Fibroblast of the conjunctiva (primary cell): ENCODE data around the gene TSPAN1.

ENCODE experiments used
- DNase-seq: peaks from one replicate; pipeline ENCODE4 v3.0.0-alpha.2; 2010; ENCODE audit warnings: low read depth

TSPAN1 gene

DNA sequence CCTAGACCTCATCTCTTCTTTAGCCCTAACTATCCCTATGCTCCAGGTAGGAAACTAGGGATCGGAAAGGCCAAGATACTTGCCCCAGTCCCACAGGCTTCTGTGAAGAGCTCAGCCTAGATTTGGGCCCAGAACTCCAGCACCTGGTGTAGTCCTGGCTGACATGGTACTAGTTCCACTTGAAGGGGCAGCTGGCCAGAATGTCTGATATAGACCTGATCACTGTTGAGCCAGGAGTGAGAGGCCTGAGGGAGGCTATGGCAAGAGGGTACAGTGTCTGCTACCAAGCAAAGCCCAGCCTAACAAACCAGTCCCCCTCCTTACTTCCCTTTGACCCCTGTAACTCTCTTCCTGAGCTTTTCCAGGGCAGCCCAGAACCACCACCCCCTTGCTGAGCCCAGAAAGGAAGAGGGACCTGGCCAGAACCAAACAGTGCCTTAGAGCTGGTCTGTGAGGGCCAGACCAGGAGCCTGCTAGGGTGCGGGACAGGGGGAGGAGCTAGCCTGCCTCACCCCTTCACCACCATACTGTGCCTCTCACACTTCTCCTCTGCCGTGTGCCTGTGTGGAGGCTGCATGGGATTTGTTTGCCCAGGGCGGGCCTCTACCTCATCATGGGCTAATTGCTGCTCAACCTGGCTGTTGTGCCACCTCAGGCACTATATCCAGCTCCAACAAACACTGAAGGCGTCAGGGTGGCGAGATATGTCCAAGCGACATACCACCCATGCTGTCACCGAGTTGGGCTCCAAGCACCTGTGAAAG, 12.4 kb downstream of the TSPAN1 start:
- no peak for DNase-seq

DNA sequence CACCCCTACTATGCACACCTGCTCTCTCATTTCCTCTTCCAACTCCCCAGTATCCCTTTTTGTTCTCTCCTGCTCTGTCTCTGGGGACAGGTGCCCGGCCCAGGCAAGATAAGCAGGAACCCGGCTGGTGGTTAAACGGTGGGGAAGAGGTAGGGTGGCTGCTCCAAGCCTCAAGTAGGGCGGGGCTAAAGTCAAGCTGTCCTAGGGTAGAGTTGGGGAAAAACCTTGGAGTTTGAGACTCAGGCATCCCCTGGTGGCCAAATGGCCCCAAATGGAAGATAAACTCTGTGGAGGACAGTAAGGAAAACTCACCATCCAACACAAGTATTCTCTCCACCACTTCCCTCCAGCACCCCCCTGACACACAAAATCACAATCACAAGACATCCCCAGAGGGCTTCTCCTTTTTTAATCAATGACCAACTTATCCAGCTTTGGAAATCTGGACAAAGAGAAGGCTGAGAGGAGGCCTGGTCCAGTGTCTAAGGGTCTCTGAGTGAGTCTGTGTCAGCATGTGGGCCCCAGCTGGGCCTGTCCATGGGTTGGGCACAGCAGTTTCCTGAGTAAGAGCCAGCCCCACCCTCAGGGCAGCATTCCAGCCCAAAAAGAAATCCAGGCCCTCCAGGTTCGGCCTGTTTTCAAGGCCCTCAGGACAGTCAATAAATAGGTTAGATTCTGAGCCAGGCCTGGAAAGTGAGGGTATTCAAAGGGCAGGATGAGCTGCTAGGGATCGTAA, 13.6 kb downstream of the TSPAN1 start:
- DNase-seq = no peak

DNA sequence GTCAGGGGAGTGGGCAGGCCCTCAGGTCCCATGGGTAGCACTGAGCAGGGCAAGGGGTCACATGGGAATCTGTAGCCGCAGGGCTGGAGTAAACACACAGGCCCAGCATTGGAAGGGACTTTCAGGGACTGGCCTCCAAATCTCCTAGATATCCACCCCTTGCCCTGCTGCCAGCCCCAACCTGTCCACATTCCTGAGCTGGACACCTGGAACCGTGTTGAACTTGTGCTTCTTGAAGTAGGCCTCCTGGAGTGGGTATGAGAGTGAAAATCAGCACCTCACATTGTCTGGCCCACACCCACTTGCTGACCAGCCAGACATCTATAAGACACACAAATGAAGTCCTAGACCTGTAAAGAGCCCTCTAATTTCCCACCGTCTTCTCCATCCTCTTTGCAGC, 15.7 kb downstream of the TSPAN1 start:
- no peak for DNase-seq

DNA sequence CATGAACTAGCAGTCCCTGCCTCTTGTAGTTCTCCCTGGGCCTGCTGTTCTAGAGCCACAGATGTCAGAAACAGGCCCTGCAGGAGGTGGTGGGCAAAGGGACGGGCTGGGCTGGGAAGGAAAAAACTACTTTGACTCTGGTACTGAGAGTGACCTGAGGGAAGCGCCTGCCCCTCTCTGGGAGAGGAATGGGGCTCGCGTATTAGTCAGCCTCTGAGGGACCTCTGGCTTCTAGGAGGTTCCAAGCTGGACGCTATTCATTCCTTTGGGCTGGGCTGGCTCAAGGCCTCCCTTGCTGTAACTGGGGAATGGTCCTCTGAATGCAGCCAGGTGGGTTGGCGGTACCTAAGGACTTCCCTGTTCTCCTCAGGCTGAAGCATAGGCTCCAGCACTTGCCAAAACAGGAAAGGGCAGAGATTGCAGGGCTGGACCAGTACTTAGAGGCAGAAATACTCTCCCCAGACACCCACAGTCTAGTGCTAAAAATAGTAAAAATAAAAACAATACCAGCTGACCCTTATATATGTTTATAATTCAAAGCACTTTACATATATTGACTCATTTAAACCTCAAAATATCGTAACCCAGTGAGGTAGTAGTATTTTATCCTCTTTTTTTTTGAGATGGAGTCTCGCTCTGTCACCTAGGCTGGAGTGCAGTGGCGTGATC, 16.3 kb downstream of the TSPAN1 start:
- DNase-seq = no peak

DNA sequence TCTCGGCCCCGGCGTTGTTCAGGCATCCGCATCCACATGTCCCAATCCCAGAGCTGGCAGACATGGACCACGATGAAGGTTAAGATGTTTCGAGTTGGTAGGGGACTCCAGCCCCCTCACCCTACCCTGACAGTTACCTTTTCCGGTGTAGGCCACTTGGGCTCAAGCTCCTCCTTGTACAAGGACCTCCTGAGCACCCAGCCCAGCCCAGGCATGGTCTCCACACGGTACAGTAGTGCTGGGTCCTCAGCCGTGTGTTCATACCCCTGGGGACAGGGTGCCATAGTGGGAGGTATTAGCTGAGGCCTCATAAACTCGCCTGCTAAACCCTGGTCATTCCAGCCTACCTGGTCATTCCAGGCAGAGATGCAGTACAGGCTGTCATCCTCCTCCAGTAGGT, 17.3 kb downstream of the TSPAN1 start:
- DNase-seq = no peak

DNA sequence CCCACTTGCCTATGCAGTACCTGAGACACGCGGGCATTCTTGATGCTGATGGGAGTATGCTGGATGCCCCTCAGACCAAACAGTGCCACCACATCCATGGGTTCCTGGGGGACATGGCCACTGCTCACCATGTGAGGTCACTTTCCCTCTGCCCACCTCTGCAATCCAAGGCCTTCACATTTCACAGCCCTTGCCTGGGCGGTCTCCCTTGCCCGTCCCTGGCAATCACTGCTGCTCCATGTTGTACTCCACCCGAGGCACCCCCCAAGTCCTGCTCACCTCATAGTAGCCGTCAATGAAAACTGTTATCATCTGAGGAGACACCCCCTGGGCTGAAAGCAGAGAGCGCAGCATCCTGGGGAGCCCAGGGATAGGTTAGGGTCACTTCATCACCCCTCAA, 18.4 kb downstream of the TSPAN1 start:
- DNase-seq = no peak

DNA sequence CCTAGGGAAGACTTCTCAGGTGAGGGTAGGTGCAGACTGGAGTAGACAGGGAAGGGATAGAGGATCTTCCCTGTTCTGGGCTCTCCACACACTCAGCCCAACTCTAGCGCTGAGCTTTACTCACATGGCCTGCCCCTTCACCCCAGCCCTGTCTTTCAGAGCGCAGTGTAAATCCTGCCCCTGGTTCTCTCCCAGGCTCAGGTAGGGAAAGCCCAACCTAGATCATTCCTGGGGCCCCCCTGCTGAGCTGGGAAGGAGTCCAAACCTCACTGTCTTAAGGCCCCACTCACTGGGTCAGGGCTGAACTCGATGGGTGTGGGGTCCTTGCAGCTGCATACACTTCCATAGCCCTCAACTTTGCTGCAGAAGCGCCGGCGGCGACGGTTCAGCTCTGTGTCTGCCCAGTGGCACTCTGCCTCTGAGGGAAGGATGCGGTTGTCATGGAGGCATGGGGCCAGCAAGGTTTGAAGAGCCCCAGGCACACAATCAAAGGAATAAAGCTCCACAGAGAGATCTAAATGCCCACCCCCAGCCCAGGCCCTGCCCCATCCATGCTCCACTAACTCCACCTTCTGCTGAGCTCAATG, 19.2 kb downstream of the TSPAN1 start:
- DNase-seq = no peak

DNA sequence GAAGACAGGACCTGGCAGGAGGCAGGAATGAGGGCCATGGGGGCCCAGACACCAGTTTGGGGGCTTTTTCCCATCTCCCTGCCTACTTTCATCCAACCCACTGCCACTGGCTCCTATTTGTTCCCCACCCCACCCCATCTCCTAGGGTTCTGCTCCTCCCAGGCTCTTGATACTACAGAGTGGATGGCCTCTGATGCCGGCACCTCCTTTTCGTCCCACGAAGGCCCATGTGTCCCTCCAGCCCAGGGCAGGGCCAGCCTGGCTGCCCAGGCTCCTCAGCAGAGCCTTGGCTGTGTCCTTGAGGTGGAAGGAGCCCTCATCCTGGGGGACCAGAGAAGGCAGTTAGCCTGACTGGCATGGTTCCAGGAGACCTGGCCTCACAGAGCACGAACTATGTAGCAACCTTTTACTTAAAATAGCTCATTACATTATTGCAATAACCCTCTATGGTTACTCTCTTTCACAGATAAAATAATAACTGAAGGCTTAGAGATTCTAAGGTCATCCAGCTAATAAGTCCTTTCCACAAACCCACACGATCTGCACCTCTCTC, 19.8 kb downstream of the TSPAN1 start:
- no peak for DNase-seq

DNA sequence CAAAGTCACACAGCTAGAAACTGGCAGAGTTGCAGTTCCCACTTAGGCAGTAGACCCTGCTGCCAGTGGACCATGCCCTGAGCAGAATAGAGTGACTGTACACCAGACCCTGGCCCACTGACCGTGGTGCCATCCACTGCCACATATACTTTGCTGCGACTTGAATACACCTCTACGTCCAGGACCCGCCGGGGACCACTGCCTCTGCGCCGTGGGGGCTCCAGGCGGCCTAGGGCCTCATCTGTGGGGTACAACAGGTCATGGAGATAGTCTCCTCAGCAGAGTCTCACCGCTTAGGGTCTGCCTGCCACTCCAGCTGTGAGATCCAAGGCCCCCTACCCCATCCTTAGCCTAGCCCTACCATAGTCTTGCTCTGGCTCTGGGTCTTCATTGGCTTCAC, 21.7 kb downstream of the TSPAN1 start:
- DNase-seq = no peak

DNA sequence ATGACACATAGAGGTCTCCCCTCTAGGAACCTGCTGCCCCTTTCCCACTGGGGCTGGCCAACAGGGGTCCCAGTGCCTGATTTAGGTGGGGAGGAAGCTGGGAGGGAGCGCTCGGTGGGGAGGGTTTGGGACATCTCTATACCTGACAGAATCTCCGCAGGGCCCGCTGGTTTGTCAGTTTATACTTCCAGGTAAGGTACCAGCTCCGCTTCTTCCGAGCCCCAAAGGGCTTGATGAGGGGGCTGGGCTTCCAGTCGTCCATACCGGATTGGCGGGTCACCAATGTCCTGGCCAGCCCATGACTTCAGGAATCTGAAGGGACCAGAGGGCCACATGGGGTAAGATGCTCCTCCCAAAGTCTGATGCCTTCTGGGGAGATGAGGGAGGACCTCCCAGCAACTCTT, 22.7 kb downstream of the TSPAN1 start:
- DNase-seq = no peak

DNA sequence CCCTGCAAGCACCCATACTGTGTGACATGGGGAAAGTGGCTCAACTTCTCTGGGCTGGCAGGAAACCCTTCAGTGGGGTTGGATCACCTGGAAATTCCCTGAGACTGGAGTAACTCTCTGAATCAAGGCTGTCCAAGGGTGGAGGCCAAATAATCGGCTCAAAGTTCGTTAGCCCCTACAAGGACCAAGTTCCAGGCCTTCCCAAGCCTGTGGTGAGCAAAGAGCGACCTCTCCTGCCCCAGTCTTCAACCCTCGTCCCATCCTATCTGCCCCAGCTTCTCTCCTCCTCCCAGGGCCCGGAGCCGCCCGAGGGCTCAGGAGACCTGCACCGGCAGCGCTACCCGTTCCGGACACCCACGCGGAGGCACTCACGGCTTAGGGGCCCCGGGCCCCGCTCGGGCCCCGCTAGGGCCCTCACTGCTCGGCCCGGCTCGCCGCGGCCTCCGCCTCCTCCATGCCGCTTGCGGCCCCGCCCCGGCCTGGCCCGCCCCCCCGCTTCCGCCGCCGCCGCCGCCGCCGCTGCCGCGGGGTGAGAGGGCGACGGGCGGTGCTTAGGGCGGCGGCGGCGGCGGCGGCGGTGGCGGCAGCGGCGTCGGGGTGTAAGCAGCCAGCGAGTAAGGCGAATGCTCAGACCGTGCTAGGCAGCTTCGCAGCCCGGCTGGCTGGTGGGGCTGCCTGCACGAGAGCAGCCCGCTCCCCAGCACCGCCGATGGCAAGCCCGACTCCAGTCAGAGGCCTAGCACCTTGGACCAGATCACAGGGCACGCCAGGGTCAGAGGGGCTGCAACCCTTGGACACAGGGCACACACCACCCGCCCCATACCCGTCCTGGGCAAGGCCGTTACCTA, 23.3 kb downstream of the TSPAN1 start, which contains the start of gene POMGNT1:
Gene POMGNT1, minus strand, starts transcription at position 471 of the 848 bp plus-strand sequence. CDS start 613 bp downstream, outside the sequence.
- no peak for DNase-seq

DNA sequence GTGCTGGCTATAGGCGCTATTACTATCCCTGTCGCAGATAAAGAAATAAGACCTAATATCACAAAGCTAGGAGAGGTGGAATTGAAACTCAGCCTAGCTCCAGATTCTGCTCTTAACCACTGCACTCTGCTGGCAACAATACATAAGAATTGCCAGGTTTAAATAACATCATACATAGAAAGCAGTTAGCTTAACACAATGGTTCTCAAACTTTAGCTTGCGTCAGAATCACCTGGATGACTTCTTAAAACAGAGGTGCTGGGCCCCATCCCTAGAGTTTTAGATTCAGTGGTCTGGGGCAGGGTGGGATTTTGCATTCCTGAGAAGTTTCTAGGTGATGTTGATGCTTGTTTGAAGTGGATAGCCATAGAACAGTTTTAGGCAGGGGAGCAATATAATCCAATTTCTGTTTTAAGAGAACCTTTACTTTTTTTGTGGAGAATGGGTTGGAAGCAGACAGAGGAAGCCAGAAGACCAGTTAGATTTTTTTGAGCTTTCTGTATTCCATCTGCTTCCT, 24.4 kb downstream of the TSPAN1 start:
- no peak for DNase-seq

DNA sequence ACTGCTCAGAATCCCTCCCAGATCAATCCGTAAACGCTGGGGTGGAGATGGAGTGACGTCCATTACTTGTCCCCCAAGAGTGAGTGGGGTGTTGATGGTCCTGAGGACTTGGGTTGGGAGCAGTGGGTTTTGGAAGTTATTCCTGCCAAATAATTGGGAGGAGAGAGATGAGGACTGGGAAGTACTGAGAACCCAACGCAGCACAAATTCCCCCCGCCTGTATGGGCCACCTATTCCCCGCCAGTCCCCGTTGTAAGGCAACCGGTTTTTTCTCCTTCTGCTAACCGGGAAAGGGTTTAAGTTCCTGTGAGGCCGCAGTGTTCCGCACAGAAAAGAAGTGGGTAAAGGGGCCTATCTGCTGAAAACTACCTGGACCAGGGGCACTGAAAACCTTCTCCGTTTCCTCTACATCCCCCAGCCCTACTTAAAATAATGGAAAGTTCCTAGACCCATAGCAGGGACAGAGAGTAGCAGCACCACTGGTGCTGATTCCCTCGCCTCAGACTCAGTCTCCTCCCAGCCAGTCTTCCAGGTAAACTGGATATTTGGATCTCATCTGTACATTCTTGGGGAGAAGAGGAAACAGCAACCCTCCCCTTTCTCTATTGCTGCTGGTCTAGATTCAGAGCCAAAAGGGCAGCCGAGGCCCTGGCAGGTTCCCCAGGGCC, 29.0 kb downstream of the TSPAN1 start:
- no peak for DNase-seq

DNA sequence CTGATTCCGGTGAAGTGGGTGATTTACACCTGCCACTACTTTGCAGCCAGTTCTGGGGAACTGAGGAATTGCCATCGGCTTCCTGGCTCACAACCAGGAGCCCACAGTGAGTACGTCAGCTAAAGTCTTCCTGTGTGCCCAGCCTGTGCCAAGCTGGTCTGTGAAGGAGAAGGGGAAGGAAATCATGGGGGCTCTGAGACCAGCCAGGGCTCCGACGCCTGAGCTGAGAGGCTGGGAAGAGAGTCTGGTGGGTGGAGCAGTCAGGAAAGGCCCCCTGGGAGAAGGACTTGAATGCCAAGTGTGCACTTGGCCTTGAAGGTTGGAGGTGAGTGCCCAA, 29.5 kb downstream of the TSPAN1 start:
- DNase-seq = no peak

DNA sequence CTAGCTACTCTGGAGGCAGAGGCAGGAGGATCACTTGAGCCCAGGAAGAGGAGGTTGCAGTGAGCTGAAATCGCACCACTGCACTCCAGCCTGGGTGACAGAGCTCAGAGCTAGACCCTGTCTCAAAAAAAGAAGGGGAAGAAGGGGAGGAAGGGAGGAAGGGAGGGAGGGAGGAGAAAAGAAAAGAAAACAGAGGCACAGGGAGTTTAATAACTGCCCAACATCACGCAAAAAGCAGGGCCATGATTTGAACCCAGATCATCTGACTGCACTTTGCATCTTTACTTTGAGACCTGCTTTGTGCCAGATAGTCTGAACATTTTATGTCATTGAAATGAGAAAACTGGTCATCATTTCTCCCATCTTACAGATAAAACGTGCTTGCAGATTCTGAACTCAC, 30.3 kb downstream of the TSPAN1 start:
- no peak for DNase-seq

DNA sequence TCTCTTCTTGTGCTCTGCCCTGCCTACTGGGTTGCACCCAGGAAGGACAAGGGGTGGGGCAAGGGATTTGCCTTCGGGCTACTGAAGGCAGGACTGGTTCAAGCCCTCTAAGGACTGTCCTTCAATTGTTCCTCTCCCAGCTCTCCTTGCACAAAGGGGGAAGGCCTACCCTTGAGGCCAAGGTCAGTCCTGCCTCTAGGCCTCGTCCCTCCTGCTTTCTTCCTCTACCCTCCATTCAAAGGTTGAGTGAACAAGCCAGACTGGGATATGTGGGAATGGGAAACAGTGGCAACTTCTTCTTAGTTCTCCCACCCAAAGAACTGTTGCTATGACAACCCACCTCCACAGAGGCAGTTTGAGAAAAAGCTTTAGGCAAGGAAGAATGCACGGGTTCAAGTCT, 30.9 kb downstream of the TSPAN1 start:
- no peak for DNase-seq

DNA sequence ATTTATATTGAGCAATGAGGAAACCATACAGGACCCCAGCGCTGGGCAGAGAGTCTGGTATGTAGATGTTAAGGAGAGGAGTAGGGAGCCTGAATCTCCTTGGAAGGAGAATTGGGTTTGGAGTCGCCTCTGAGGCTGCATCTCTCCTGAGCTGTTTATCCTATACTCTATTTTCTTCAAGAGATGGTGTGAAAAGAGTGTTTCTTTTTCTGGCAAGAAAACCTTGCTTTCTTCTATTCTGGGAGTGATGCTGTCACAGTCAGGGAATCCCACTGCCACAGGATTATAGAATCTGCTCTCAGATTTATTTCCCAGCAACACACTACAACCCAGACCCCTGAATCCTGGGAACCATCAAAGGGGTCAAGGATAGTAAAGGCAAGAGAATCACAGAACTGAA, 31.5 kb downstream of the TSPAN1 start:
- DNase-seq = no peak

DNA sequence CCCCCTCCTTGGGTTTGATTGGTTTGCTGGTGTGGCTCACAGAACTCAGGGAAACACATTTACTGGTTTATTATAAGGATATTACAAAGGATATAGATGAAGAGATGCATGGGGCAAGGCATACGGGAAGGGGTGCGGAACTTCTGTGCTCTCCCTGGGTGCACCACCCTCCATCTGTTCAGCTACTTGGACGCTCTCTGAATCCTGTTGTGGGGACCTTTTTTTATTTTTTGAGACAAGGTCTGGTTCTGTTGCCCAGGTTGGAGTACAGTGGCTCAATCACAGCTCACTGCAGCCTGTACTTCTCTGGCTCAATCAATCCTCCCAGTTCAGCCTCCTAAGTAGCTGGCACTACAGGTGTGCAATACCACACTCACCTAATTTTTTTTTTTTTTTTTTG, 35.7 kb downstream of the TSPAN1 start:
- no peak for DNase-seq

DNA sequence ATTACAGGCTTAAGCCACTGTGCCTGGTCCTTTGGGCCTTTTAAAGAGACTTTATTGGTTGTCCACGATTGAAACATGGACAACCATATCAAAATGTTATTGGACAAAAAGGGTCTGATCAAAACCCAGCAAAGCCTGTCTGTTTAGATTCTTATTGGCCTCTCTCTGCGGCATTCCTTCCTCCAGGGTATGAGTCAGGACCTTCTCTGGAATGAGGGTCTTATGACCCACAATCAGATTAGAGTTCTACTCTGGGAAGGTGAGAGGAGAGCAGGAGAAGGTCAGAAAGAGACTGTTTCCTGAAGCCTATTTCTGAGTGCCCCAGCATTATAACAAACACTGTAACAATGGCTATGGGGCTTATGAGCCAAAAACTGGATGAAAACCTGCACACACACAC, 36.2 kb downstream of the TSPAN1 start:
- DNase-seq = no peak

DNA sequence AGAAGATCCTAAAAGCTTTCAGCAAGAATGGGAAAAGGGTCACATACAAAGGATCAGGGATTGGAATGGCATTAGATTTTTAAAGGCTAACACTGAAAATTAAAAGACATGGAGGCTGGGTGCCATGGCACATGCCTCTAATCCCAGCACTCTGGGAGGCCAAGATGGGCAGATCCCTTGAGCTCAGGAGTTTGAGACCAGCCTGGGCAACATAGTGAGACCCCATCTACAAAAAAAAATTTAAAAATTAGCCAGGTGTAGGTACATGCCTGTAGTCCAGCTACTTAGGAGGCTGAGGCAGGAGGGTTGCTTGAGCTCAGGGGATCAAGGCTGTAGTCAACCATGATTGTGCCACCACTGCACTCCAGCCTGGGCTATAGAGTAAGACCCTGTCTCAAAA, 40.6 kb downstream of the TSPAN1 start:
- DNase-seq = no peak

DNA sequence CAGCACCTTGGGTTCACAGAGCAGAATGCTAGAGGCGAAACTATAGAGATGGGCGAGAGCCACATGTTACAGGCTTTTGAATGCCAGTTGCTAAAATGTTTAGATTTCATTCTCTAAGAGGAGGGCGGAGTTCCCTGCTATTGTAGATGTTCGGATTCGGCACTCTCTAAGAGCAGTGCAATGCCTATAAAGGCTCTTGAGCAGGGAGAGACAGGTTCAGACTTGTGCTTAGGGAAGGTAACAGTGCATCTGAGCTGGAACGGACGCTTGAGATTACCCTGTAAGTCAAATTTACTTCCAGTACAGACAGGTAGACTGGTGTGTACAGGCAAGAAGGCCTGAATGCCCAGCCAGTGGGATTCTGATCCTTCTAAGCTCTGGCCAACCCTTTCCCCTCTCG, 43.6 kb downstream of the TSPAN1 start:
- no peak for DNase-seq
